ENCODE measurements around the gene PWWP2B.
A peak's percentile ranks its signal among the peaks of the same experiment; 100 is the strongest.
"Not testable (repeated sequence)": the region's sequence is repeated elsewhere in the genome, so short reads cannot be mapped to it uniquely, and the experiment has no call there.

Gene PWWP2B

GRCh38 chr10:132363921-132364593 lies 32.9 kb upstream of the PWWP2B start:
- no peak for DNase-seq

GRCh38 chr10:132364594-132364970 lies 32.4 kb upstream of the PWWP2B start:
- peak; percentile 69 for DNase-seq

GRCh38 chr10:132365102-132365501 lies 31.9 kb upstream of the PWWP2B start:
- DNase-seq: no peak

GRCh38 chr10:132366006-132366405 lies 31.0 kb upstream of the PWWP2B start:
- DNase-seq: no peak

GRCh38 chr10:132366499-132366898 lies 30.5 kb upstream of the PWWP2B start:
- DNase-seq: no peak

- DNase-seq: no peak
Measured at GRCh38 chr10:132368391-132368790, 28.6 kb upstream of the PWWP2B start.

- no peak for DNase-seq
Measured at GRCh38 chr10:132368881-132369635, 27.9 kb upstream of the PWWP2B start.

GRCh38 chr10:132369636-132370185 lies 27.3 kb upstream of the PWWP2B start:
- no peak for DNase-seq

GRCh38 chr10:132370426-132371340 lies 26.3 kb upstream of the PWWP2B start:
- DNase-seq: no peak

GRCh38 chr10:132371641-132372081 lies 25.3 kb upstream of the PWWP2B start:
- DNase-seq: peak; percentile 25

- DNase-seq: no peak
Measured at GRCh38 chr10:132372516-132373095, 24.4 kb upstream of the PWWP2B start.

GRCh38 chr10:132373241-132373955 lies 23.6 kb upstream of the PWWP2B start:
- no peak for DNase-seq

GRCh38 chr10:132374176-132374575 lies 22.8 kb upstream of the PWWP2B start:
- DNase-seq: no peak

- no peak for DNase-seq
Measured at GRCh38 chr10:132374612-132375011, 22.4 kb upstream of the PWWP2B start.

- no peak for DNase-seq
Measured at GRCh38 chr10:132375116-132375794, 21.7 kb upstream of the PWWP2B start.

- DNase-seq: no peak
Measured at GRCh38 chr10:132375795-132376297, 21.2 kb upstream of the PWWP2B start.

- no peak for DNase-seq
Measured at GRCh38 chr10:132376394-132376851, 20.6 kb upstream of the PWWP2B start.

GRCh38 chr10:132377326-132377725 lies 19.7 kb upstream of the PWWP2B start:
- no peak for DNase-seq

GRCh38 chr10:132379026-132379425 lies 18.0 kb upstream of the PWWP2B start:
- DNase-seq: not testable (repeated sequence)

- DNase-seq: not testable (repeated sequence)
Measured at GRCh38 chr10:132380986-132381385, 16.0 kb upstream of the PWWP2B start.

GRCh38 chr10:132381741-132382140 lies 15.3 kb upstream of the PWWP2B start:
- DNase-seq: no peak

All from stimulated activated CD4-positive, alpha-beta T cell treated with anti-CD3 and anti-CD28 coated beads, Interleukin-4, amount 100 ng/mL, for 1 hour (primary cell).